Activated CD8-positive, alpha-beta memory T cell treated with anti-CD3 and anti-CD28 coated beads, Interleukin-2, amount 50 U/mL, for 24 hours (primary cell): ENCODE data around the gene FOLR2.
"Not testable (repeated sequence)": the region's sequence is repeated elsewhere in the genome, so short reads cannot be mapped to it uniquely, and the experiment has no call there.

Experiments
- DNase-seq: peaks from one replicate; pipeline ENCODE4 v3.0.0-alpha.2; 2020; ENCODE audit errors: extremely low read depth

The FOLR2 gene

DNA sequence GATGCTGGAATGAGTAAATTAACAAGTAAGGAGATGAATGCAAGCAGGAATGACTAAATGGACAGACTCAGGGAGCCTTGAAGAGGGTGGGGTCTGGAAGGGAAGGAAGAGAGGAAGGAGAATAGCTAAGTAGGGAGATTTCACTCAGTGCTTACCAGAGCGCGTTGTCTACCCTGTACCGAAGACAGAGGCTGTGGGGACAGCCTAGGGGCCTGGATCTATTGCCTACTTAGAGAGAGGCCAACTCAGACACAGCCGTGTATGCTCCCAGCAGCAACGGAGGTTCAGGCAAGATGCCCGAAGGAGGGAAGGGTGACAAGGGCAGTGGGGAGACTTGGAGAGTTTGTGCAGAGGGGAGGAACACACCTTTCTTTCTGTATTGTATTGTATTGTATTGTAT is at the start of gene FOLR2:
FOLR2 (plus strand) TSS at position 157 of the 400 bp plus-strand sequence. CDS start 1,791 bp downstream, outside the sequence.
- no peak for DNase-seq

DNA sequence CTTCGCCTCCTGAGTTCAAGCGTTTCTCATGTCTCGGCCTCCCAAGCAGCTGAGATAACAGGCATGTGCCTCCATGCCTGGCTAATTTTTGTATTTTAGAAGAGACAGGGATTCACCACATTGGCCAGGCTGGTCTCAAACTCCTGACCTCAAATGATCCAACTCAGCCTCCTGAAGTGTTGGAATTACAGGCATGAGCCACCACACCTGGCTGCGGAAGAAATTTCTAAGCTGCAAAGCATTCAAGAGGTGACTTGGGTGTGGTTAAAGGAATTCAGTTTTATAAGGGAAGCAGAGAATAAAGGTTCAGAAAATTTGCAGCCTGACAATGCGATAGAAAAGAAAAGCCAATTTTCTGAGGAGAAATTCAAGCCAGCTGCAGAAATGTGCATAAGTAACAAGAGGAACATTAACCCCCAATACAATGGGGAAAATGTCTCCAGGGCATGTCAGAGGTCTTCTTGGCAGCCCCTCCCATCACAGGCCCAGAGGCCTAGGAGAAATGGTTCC is 47.5 kb upstream of the FOLR2 start:
- DNase-seq = not testable (repeated sequence)

DNA sequence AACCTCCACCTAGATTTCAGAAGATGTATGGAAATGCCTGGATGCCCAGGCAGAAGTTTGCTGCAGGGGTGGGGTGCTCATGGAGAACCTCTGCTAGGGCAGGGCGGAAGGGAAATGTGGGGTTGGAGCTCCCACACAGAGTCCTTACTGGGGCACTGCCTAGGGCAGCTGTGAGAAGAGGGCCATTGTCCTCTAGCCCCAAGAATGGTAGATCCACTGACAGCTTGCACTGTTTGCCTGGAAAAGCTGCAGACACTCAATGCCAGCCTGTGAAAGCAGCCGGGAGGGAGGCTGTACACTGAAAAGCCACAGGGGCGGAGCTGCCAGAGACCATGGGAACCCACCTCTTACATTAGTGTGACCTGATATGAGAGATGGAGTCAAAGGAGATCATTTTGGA is 46.8 kb upstream of the FOLR2 start:
- DNase-seq = not testable (repeated sequence)

DNA sequence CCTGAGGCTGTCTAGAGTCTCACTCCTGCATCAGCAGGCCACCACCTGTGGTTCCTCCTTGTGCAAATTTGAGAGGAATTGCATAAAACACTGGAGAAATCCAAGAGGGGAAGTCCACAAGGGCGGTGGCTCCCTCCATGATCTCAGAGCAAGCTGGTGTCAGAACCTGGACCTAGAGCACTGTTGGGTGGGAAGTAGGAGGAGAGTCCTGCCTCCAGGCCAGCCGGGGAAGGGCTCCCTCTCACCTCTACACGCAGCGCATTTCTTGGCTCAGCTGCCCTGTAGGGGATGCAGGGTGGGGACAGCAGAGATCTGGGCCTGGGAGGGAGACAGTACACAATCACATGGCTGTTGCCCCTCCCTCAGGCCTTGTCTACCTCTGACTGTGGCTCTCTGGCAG is 44.6 kb upstream of the FOLR2 start:
- DNase-seq = not testable (repeated sequence)

DNA sequence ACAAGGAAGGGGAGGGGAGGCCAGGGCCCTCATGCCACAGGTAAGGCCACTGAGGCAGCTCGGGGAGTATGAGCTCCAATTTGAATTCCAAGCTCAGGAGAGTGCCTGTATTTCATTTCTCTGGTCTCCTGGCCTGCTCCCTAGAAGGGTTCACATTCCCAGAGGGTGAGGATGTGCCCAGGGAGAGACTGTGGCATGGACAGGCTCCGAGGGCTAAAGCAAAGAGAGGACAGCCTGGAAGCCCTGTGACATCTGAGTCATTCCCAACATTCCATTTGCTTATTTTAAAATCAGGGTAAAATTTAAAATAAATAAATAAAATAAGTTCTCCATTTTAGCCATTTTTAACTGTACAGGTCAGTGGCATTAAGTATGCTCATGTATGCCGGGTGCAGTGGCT is 43.3 kb upstream of the FOLR2 start:
- DNase-seq = no peak

DNA sequence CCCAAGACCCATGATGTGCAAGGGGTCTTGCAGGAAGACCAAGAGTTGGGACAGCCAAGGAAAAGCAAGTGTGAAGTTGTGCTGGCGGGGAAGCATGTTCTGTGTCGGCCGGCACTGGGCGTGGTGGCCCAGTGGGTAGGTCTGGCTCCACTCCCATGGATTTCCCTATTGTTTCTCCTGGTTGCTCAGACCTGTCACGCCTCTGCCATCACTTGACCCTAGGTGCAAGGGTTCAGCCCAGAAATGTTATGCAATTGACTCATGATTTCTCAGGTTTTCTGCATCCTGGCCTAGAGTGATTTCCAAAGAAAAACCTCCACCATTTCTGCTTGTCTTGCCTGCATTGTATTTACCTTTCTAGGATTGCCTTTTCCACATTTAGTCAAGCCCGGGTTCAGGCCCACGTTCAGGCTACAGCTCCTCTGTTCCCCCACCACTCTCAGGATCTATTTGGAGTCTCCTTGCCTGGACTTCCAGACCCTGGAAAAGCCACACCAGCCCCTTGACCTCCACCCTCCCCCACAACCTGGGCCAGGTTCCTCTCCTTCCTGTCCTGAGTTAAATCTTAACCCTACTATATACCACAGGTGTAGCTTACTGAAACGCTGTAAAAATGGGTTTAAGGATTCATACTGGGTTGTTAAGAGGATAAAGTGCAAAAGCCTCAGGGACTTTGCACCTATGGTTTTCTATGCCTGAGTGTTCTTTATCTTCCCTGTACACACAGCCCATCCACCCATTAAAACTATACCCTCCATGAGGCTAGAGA is 42.1 kb upstream of the FOLR2 start:
- no peak for DNase-seq

DNA sequence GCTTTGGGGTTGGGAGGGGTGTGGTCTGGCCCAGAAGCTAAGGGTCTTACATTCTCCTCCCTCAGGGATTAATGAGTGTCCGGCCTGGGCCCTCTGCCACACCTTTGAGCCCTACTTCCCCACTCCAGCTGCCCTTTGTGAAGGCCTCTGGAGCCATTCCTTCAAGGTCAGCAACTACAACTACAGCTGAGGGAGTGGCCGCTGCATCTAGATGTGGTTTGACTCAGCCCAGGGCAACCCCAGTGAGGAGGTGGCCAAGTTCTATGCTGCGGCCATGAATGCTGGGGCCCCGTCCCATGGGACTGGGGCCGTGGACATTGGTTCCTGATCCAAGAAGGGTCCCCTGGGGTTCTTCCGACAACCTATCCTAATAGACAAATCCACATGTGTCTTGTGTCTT is 38.9 kb upstream of the FOLR2 start:
- DNase-seq = no peak

DNA sequence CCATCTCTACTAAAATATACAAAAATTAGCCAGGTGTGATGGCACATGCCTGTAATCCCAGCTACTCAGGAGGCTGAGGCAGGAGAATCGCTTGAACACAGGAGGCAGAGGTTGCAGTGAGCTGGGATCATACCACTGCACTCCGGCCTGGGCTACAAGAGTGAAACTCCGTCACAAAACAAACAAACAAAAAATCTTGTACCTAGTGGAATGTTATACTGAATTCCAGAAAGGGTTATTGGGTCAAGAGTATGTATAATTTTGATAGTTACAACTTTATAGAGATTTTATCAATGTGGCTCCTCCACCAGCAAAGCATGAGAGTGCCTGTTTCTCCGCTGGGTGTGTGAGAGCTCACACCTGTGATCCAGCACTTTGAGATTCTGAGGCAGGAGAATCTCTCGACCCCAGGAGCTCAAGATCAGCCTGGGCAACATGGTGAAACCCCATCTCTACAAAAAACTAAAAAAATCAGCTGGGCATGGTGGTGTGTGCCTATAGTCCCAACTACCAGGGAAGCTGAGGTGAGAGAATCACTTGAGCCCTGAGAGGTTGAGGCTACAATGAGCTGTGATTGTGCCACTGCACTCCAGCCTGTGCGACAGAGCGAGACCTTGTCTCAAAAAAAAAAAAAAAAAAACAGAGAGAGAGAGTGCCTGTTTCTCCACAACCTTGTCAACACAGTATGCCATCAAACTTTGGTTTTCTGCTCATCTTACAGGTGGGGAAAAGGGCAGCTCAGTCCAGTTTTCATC is 37.4 kb upstream of the FOLR2 start:
- no peak for DNase-seq

DNA sequence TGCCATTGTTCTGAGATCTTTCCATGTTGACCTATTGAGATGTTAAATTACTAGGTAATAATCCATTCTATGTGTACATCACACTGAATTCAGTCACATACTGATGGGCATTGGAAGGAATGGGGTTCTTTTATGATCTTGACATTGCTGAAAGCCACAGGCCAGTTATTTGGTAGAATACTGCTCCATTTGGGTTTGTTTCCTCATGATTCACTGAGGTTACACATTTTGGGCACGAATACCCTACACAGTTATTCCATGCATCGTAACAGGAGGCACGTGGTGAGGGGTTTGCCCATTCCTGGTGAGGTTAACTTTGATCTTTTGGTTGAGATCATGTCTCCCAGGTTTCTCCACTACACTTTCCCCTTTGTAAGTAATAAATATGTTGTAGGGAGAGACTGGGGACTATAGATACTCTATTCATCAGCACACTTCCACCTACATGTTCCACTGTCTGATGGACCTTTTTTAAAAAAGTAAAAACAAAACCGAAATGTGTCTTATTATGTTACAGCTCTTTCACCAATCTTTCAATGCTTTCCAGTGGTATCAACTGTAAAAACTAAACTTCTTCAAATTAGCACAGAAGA is 36.7 kb upstream of the FOLR2 start:
- DNase-seq = no peak

DNA sequence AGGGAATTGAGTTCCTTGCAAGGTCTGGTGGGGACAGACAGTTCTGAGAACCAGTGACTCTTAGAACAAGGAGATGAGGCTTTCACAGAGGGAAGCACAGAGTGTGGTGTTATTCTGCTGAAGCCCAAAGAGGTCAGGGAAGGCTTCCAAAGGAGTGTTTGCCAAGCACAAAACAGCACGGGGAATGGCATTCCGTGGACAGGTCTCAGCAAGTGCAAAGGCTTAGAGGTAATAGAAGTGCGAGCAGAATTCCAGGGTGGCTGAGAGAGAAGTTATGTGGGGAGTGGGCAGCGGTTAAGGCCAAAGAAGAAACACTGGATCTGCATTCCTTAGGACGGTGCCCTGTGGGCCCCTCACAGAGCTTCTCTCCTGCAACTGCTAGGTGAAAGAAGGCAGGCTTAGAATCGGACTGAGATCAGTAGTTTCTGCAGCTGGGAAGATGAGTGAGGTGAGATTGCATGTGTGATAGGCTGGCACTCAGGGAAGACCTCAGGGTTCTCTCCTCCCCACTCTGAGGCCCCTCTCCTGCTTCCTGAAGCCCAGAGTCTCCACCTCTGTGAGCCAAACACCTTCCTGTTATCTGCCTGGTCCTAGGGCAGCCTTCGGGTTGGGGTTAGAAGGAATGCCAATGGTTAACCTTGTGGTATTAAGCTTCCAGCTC is 35.6 kb upstream of the FOLR2 start:
- DNase-seq = not testable (repeated sequence)

DNA sequence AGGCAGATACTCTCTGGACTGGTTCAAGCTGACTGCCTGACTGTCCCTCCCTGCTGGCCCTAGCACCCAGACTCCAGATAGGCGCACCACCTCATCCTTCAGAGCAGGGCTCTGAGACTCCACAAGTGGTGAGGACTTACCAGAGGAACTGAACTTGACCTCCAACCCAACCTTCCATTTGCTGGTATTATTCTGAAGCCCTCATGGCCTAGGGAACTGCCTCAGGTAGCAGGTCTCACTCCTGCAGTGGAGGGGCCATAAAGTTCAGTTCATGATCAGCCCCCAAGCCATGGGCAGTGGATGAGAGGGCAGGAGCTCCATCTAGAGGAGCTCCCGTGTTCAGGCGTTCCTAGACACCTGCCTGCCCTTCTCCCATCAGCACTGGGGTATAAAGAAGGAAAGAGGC is 35.0 kb upstream of the FOLR2 start:
- DNase-seq = not testable (repeated sequence)

DNA sequence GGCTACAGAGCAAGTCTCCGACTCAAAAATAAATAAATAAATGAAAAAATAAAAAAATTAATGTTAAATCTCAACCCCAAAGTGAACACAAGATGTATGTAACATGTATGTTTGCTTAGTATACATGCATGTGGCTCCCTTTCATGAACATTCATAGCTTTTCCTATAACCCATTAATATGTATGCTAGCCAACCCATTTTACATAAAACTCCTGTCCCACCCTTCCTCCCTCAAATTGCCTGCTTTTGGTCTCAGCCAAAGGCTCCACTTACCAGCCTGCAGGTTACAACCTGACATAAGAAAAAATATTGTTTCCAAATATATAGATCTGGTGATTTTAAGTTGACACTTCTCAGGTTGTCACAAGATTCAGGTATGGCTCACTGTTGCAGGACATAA is 28.3 kb upstream of the FOLR2 start:
- DNase-seq = no peak

DNA sequence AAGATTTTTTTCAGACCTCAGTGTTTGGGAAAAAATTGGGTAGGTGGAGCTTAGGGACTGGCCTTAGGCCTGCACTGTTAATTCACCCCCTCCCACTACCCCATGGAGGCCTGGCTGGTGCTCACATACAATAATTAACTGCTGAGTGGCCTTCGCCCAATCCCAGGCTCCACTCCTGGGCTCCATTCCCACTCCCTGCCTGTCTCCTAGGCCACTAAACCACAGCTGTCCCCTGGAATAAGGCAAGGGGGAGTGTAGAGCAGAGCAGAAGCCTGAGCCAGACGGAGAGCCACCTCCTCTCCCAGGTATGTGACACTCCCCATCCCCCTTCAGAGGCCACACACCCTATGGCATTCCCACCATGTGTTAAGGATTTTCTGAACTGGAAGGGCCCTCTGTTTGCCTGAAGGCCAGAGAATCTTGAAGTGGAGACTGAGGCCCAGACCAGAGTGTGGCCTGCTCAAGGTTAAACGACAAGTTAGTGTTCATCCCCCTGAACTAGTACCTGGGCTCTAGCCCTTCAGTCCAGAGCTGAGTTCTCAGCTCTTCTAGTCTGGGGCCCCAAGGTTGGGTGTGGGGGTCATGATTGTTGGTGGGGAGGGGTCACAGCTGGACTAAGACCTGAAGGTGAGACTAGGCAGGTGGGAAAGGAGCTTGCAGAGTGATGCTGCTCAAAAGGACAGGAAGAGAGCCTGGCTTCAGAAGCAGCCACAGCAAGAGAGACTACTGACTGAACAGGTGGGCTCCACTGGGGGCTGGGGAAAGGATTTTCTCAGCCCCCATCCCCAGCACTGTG is 26.9 kb upstream of the FOLR2 start:
- no peak for DNase-seq

DNA sequence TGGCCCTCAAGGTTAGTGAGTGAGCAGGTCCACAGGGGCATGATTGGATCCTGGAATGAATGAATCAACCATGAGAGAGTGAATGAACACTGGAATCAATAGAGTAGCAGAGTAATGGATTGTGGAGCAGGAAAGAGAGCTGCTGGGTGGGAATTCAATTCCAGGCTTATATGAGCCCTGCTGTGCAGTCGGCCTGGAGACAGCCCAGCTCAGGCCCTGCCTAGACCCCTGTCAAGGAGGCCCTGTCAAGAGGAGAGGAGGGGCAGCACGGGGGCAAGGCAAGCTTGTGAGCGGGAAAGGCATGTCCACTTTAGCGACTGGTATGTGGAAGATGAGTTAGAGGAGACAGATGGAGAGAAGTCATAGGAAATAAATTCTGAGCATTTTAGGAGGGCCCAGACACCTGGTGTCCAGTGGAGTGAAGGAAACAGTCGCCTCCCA is 25.9 kb upstream of the FOLR2 start:
- no peak for DNase-seq

DNA sequence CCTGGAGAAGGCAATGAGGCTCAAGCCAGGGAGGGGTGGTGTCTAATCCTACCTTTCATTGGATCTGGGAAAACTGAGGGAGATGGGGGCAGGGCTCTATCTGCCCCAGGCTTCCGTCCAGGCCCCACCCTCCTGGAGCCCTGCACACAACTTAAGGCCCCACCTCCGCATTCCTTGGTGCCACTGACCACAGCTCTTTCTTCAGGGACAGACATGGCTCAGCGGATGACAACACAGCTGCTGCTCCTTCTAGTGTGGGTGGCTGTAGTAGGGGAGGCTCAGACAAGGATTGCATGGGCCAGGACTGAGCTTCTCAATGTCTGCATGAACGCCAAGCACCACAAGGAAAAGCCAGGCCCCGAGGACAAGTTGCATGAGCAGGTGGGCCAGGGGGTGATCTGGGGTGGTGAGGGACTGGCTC is 24.6 kb upstream of the FOLR2 start, which contains the start of gene FOLR1:
FOLR1 (plus strand) TSS at position 180 of the 421 bp plus-strand sequence; CDS start at position 214, 34 bp downstream.
- DNase-seq = no peak

DNA sequence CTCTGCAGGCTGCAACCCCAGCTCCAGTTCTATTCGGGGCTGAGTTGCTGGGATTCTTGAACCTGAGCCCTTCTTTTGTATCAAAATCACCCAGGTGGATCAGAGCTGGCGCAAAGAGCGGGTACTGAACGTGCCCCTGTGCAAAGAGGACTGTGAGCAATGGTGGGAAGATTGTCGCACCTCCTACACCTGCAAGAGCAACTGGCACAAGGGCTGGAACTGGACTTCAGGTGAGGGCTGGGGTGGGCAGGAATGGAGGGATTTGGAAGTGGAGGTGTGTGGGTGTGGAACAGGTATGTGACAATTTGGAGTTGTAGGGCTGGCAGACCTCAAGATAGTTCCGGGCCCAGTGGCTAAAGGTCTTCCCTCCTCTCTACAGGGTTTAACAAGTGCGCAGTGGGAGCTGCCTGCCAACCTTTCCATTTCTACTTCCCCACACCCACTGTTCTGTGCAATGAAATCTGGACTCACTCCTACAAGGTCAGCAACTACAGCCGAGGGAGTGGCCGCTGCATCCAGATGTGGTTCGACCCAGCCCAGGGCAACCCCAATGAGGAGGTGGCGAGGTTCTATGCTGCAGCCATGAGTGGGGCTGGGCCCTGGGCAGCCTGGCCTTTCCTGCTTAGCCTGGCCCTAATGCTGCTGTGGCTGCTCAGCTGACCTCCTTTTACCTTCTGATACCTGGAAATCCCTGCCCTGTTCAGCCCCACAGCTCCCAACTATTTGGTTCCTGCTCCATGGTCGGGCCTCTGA is 20.9 kb upstream of the FOLR2 start:
- DNase-seq = no peak

DNA sequence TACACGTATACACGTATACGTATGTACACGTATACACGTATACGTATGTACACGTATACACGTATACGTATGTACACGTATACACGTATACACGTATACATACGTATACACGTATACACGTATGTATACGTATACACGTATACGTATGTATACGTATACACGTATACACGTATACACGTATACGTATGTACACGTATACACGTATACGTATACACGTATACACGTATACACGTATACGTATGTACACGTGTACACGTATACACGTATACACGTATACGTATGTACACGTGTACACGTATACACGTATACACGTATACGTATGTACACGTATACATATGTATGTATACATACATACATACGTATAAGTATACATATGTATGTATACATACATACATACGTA is 15.1 kb upstream of the FOLR2 start:
- not testable (repeated sequence) for DNase-seq

DNA sequence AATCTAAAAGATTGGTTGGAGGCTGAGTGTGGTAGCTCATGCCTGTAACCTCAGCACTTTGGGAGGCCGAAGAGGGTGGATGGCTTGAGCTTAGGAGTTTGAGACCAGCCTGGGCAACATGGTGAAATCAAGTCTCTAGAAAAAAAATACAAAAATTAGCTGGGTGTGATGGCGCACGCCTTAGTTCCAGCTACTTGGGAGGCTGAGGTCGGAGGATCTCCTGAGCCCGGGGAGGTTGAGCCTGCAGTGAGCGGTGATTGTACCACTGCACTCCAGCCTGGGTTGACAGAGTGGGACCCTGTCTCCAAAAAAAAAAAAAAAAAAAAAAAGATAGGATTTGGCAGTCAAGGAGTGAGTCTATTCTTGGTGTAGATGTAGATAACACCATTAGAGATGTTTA is 14.0 kb upstream of the FOLR2 start:
- no peak for DNase-seq

DNA sequence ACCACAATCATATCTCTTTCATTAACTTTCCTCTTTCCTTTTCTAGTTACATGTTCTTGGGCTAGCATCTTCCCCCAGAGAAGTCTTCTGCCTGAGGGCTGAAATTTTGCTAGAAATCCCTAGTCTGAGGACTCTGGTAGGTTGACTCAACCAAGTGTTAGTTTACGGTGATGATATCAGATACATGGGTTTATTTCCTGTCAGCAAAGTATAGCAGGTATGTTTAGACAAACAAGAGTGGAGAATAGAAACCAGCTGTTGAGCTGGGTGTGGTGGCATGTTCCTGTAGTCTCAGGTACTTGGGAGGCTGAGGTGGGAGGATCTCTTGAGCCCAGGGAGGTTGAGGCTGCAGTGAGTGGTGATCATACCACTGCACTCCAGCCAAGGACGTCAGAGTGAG is 13.4 kb upstream of the FOLR2 start:
- DNase-seq = no peak

DNA sequence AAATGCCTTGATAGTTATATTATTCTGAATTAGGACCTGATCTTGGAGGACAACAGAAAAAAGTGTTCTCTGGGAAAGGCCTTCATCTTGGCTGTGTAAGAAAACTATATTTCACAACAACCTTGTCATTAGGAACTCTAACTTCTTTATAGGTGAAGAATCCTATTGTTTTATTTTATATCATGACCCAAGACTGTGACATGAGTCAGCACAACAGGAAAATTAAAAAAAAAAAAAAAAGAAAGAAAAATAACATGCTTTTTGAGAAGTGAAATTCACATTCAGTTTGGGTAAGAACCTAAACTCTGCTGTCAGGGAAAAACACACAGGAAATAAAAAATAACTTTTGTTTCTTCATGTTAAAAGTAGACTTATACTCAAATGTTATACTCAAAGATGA is 11.7 kb upstream of the FOLR2 start:
- no peak for DNase-seq
